SK-N-SH treated with all-trans-retinoic acid at 6 μM for 48 hours (cell line): ENCODE measurements around the gene GAMT.
"Not testable (repeated sequence)": the region's sequence is repeated elsewhere in the genome, so short reads cannot be mapped to it uniquely, and the experiment has no call there.

Experiments used
- ATAC-seq: fragments of 200-7000 bp; cut with Tn5 transposase; 3 replicates; pipeline ENCODE4 v1.9.1; 2020; ENCODE audit warnings: mild to moderate bottlenecking, moderate library complexity
- ARNTL ChIP-seq: fragments of 450-650 bp; formaldehyde crosslinking; IDR thresholded peaks from 2 replicates; pipeline ENCODE4 v1.5.0; 2020; ENCODE audit warnings: low read depth, mild to moderate bottlenecking, moderate library complexity, borderline replicate concordance
- BACH2 ChIP-seq: fragments of 250-450 bp; sonication (Bioruptor Pico); IDR thresholded peaks from 2 replicates; pipeline ENCODE4 v1.9.0; 2021; ENCODE audit warnings: mild to moderate bottlenecking, borderline replicate concordance
- CREB5 ChIP-seq: fragments of 250-450 bp; sonication (Bioruptor Pico); IDR thresholded peaks from 2 replicates; pipeline ENCODE4 v1.5.1; 2020; ENCODE audit warnings: low read depth, mild to moderate bottlenecking, moderate library complexity
- CSDC2 ChIP-seq: fragments of 250-450 bp; sonication (Bioruptor Pico); IDR thresholded peaks from 2 replicates; pipeline ENCODE4 v1.5.0; 2020; ENCODE audit warnings: mild to moderate bottlenecking, moderate library complexity
- CSRNP3 ChIP-seq: fragments of 250-450 bp; sonication (Bioruptor Pico); IDR thresholded peaks from 2 replicates; pipeline ENCODE4 v1.5.1; 2021; ENCODE audit warnings: mild to moderate bottlenecking, moderate library complexity
- ESRRG ChIP-seq: fragments of 250-450 bp; sonication (Bioruptor Pico); IDR thresholded peaks from 2 replicates; pipeline ENCODE4 v1.6.1; 2021; ENCODE audit warnings: mild to moderate bottlenecking
- GLIS3 ChIP-seq: fragments of 250-450 bp; sonication (Bioruptor Pico); IDR thresholded peaks from 2 replicates; pipeline ENCODE4 v1.5.0; 2020; ENCODE audit warnings: mild to moderate bottlenecking, moderate library complexity
- ISL1 ChIP-seq: fragments of 250-450 bp; sonication (Bioruptor Pico); IDR thresholded peaks from 2 replicates; pipeline ENCODE4 v2.1.2; 2022; ENCODE audit warnings: mild to moderate bottlenecking, moderate library complexity
- OSR1 ChIP-seq: fragments of 250-450 bp; sonication (Bioruptor Pico); IDR thresholded peaks from 2 replicates; pipeline ENCODE4 v1.8.0; 2022; ENCODE audit warnings: moderate library complexity, mild to moderate bottlenecking, inconsistent platforms
- PATZ1 ChIP-seq: fragments of 250-450 bp; sonication (Bioruptor Pico); IDR thresholded peaks from 2 replicates; pipeline ENCODE4 v1.8.0; 2020; ENCODE audit warnings: mild to moderate bottlenecking, moderate library complexity, borderline replicate concordance
- POU6F1 ChIP-seq: fragments of 250-450 bp; sonication (Bioruptor Pico); IDR thresholded peaks from 2 replicates; pipeline ENCODE4 v1.8.0; 2021; ENCODE audit warnings: low read depth, mild to moderate bottlenecking, moderate library complexity, borderline replicate concordance
- PPARA ChIP-seq: fragments of 250-450 bp; sonication (Bioruptor Pico); IDR thresholded peaks from 2 replicates; pipeline ENCODE4 v1.5.0; 2020; ENCODE audit warnings: mild to moderate bottlenecking, borderline replicate concordance
- RARB ChIP-seq: fragments of 250-450 bp; sonication (Bioruptor Pico); IDR thresholded peaks from 2 replicates; pipeline ENCODE4 v1.8.0; 2021; ENCODE audit warnings: mild to moderate bottlenecking, moderate library complexity
- SNAI2 ChIP-seq: fragments of 250-450 bp; sonication (Bioruptor Pico); IDR thresholded peaks from 2 replicates; pipeline ENCODE4 v1.5.0; 2020; ENCODE audit warnings: mild to moderate bottlenecking, moderate library complexity
- TCF4 ChIP-seq: fragments of 250-450 bp; sonication (Bioruptor Pico); IDR thresholded peaks from 2 replicates; pipeline ENCODE4 v1.8.0; 2021; ENCODE audit warnings: mild to moderate bottlenecking, moderate library complexity, borderline replicate concordance
- TOX ChIP-seq: fragments of 250-450 bp; sonication (Bioruptor Pico); IDR thresholded peaks from 2 replicates; pipeline ENCODE4 v1.8.0; 2021; ENCODE audit warnings: mild to moderate bottlenecking, moderate library complexity, borderline replicate concordance
- ZFP3 ChIP-seq: fragments of 250-450 bp; sonication (Bioruptor Pico); IDR thresholded peaks from 2 replicates; pipeline ENCODE4 v1.5.0; 2020; ENCODE audit warnings: mild to moderate bottlenecking, moderate library complexity
- ZFP30 ChIP-seq: fragments of 450-650 bp; formaldehyde crosslinking; IDR thresholded peaks from 2 replicates; pipeline ENCODE4 v1.5.0; 2022; ENCODE audit warnings: mild to moderate bottlenecking, moderate library complexity
- ZNF565 ChIP-seq: fragments of 450-650 bp; formaldehyde crosslinking; conservative IDR thresholded peaks from 2 replicates; pipeline ENCODE4 v1.5.0; 2020; ENCODE audit warnings: low read depth, mild to moderate bottlenecking, moderate library complexity
- ZNF70 ChIP-seq: fragments of 450-650 bp; formaldehyde crosslinking; IDR thresholded peaks from 2 replicates; pipeline ENCODE4 v1.5.0; 2020; ENCODE audit warnings: mild to moderate bottlenecking, moderate library complexity
- ZNF8 ChIP-seq: fragments of 450-650 bp; formaldehyde crosslinking; IDR thresholded peaks from 2 replicates; pipeline ENCODE4 v1.5.0; 2020; ENCODE audit warnings: mild to moderate bottlenecking, moderate library complexity

Gene GAMT

GRCh38 chr19:1421958-1422305 lies 20.6 kb upstream of the GAMT start:
- no peak for TF ChIP-seq GLIS3
- TF ChIP-seq CSDC2 (CRISPR knock-in tag) = no peak
- no peak for TF ChIP-seq ARNTL
- TF ChIP-seq PPARA = no peak
- no peak for TF ChIP-seq RARB (CRISPR knock-in tag)
- no peak for TF ChIP-seq TCF4 (CRISPR knock-in tag)
- no peak for TF ChIP-seq ZNF565 (CRISPR knock-in tag)
- no peak for TF ChIP-seq ZFP30
- TF ChIP-seq ZNF8 (CRISPR knock-in tag) = no peak
- no peak for TF ChIP-seq TOX (CRISPR knock-in tag)
- TF ChIP-seq ESRRG (CRISPR knock-in tag) = no peak
- TF ChIP-seq PATZ1 (CRISPR knock-in tag) = no peak
- no peak for TF ChIP-seq CSRNP3 (CRISPR knock-in tag)
- no peak for TF ChIP-seq ZFP3
- TF ChIP-seq SNAI2 = no peak

GRCh38 chr19:1421218-1421957 lies 20.0 kb upstream of the GAMT start:
- no peak for ATAC-seq
- TF ChIP-seq POU6F1 = no peak
- TF ChIP-seq CSRNP3 (CRISPR knock-in tag) = no peak
- no peak for TF ChIP-seq BACH2 (CRISPR knock-in tag)
- no peak for TF ChIP-seq ISL1 (CRISPR knock-in tag)
- TF ChIP-seq PPARA = no peak

More at GRCh38 chr19:1421958-1422305, 20.6 kb upstream of the GAMT start:
- ATAC-seq = no peak

- ATAC-seq = no peak
- TF ChIP-seq ZFP30 (no peak), PATZ1 (CRISPR knock-in tag) (no peak), ESRRG (CRISPR knock-in tag) (no peak), BACH2 (CRISPR knock-in tag) (no peak), ZFP3 (no peak), OSR1 (CRISPR knock-in tag) (no peak), ARNTL (no peak), ZNF70 (CRISPR knock-in tag) (no peak), SNAI2 (no peak), ISL1 (CRISPR knock-in tag) (no peak), TCF4 (CRISPR knock-in tag) (no peak), ZNF565 (CRISPR knock-in tag) (no peak), CSDC2 (CRISPR knock-in tag) (no peak), CREB5 (CRISPR knock-in tag) (no peak), ZNF8 (CRISPR knock-in tag) (no peak), TOX (CRISPR knock-in tag) (no peak)
These were observed 19.2 kb upstream of the GAMT start for GRCh38 chr19:1420590-1420989.

- ATAC-seq = not testable (repeated sequence)
These were observed 18.7 kb upstream of the GAMT start for GRCh38 chr19:1420085-1420484.
